ENCODE results near the gene TPD52L3. TPM values are rescaled to one million over a fixed set of nuclear protein-coding genes. Genes with fewer than 3 reads are reported as not detected.
A peak's percentile ranks its signal among the peaks of the same experiment; 100 is the strongest.

Gene TPD52L3
- total and polyA plus RNA-seq, 2 experiments from 2014 or later: not detected

DNA sequence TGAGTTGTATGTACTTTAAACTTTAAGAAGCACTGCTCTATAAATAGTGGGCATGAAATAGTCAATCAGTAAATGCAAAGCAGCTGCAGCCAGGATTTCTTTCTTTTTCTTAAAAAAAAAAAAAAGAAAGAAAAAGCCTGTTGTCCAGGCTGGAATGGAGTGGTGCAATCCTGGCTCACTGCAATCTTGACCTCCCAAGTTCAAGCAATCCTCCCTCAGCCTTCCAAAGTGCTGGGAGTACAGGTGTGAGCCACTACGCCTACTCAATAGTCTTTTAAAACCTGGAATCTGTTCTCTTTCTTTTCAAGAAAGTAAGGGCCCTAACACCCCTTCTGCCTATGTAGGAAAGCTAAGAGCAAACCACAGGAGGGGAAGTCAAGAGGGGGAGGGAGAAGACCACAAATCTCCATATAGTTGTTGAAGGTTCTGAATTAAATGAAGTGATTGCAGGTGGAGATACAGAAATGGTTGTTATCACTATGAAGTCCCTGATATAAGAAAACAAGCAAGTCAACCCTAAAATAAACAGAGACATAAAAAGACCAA is 20.6 kb upstream of the TPD52L3 start:
- Histone ChIP-seq H3K36me3 (no peaks in the 10 kb centered on the region), H3K4me1 (ENCODE audit: low read depth) (no peaks in the 10 kb centered on the region), H3K27me3 (no peaks in the 10 kb centered on the region), H3K9me3 (ENCODE audit: low read depth) (no peaks in the 10 kb centered on the region), H3K4me3 (no peak overlapping the region), H3K27ac (no peak overlapping the region)
- DNase-seq (ENCODE audit: low read depth in 1 of 2, low spot score in 1 of 2): peak in 1 of 2 donors; percentile 35
- no peak for TF ChIP-seq CTCF (IDR thresholded peaks at IDR 0.05; ENCODE audit: low read depth, low read length)

DNA sequence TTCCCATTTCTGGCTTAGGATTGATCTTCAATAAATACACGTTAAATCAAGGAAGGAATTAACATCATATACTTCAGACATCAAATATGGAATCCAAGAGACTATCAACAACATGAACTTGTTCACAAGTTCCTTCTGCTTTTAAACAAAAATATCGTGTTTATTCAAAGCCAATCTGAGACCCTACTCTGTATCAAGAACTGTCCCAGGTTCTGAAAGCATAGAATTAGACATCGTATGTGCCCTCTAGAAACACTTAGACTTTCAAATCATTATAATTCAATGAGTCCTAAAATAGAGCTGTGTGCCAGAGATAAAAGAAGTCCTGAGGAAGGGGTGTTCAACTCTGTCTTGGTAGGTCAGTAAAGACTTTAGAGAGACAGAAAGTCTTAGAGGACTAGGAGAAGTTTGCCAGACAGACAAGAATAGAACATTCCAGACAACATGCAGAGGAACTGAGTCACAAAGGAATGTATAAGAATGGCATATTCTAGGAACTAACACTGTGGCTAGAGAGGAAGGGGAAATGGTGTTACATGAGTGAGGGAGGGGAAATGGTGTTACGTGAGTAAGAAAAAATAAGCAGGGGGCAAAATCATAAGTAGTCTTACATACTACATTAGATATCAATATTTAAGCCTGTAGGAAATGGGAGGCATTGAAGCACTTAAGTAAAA is 2.9 kb downstream of the TPD52L3 start:
- no peak for TF ChIP-seq CTCF (IDR thresholded peaks at IDR 0.05; ENCODE audit: low read depth, low read length)
- no peak overlapping the region for H3K4me3 ChIP-seq
- no peaks in the 10 kb centered on the region for H3K4me1 ChIP-seq (ENCODE audit: low read depth)
- H3K9me3 ChIP-seq (ENCODE audit: low read depth): no peaks in the 10 kb centered on the region
- no peak overlapping the region for H3K27ac ChIP-seq
- no peaks in the 10 kb centered on the region for H3K36me3 ChIP-seq
- no peaks in the 10 kb centered on the region for H3K27me3 ChIP-seq
- DNase-seq (ENCODE audit: low read depth in 1 of 2, low spot score in 1 of 2): no peak

GRCh38 chr9:6334305-6334704 is 6.1 kb downstream of the TPD52L3 start:
- Histone ChIP-seq H3K4me1 (ENCODE audit: low read depth) (no peaks in the 10 kb centered on the region), H3K36me3 (no peaks in the 10 kb centered on the region), H3K27ac (no peak overlapping the region), H3K4me3 (no peak overlapping the region), H3K27me3 (no peaks in the 10 kb centered on the region), H3K9me3 (ENCODE audit: low read depth) (no peaks in the 10 kb centered on the region)
- DNase-seq (ENCODE audit: low read depth in 1 of 2, low spot score in 1 of 2): no peak
- no peak for TF ChIP-seq CTCF (IDR thresholded peaks at IDR 0.05; ENCODE audit: low read depth, low read length)

DNA sequence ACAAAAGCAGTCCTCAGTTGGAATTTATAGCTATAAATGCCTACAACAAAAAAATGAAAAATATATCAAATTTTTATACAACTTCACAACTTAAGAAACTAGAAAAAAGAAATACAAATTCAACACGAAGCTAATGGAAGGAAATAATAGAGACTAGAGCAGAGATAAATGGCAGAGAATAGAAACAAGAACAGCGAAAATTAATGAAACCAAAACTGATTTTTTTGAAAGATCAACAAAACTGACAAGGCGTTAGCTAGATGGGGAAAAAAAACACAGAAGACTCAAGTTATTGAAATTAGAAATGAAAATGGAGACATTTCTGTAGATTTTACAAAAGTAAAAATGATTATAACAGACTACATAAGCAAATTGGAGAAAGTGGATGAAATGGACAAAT is 20.6 kb downstream of the TPD52L3 start:
- Histone ChIP-seq H3K4me1 (ENCODE audit: low read depth) (no peaks in the 10 kb centered on the region), H3K27me3 (no peaks in the 10 kb centered on the region), H3K4me3 (no peak overlapping the region), H3K36me3 (no peaks in the 10 kb centered on the region), H3K27ac (no peak overlapping the region), H3K9me3 (ENCODE audit: low read depth) (no peaks in the 10 kb centered on the region)
- no peak for TF ChIP-seq CTCF (IDR thresholded peaks at IDR 0.05; ENCODE audit: low read depth, low read length)
- no peak for DNase-seq (ENCODE audit: low read depth in 1 of 2, low spot score in 1 of 2)

GRCh38 chr9:6351737-6352136 is 23.6 kb downstream of the TPD52L3 start:
- H3K4me3 ChIP-seq: no peak overlapping the region
- no peaks in the 10 kb centered on the region for H3K9me3 ChIP-seq (ENCODE audit: low read depth)
- no peak for TF ChIP-seq CTCF (IDR thresholded peaks at IDR 0.05; ENCODE audit: low read depth, low read length)
- no peaks in the 10 kb centered on the region for H3K36me3 ChIP-seq
- H3K27me3 ChIP-seq: no peaks in the 10 kb centered on the region
- no peaks in the 10 kb centered on the region for H3K4me1 ChIP-seq (ENCODE audit: low read depth)
- H3K27ac ChIP-seq: no peak overlapping the region
- DNase-seq (ENCODE audit: low read depth in 1 of 2, low spot score in 1 of 2): no peak
